GM23248 (cell line): Measurements from ENCODE around the gene PCDH1.

Source experiments
- EZH2 ChIP-seq: fragments of 200-600 bp; sonication (generic); IDR thresholded peaks from 2 replicates; pipeline ENCODE4 v1.6.1; 2018; ENCODE audit warnings: antibody characterized with exemption, mild to moderate bottlenecking; ENCODE audit not compliant: insufficient read depth, poor library complexity, severe bottlenecking
- EZH2phosphoT487 ChIP-seq: fragments of 200-600 bp; sonication (generic); IDR thresholded peaks from 2 replicates; pipeline ENCODE4 v1.6.1; 2018; ENCODE audit warnings: antibody characterized with exemption, moderate library complexity, mild to moderate bottlenecking, low read depth; ENCODE audit not compliant: insufficient read depth

DNA sequence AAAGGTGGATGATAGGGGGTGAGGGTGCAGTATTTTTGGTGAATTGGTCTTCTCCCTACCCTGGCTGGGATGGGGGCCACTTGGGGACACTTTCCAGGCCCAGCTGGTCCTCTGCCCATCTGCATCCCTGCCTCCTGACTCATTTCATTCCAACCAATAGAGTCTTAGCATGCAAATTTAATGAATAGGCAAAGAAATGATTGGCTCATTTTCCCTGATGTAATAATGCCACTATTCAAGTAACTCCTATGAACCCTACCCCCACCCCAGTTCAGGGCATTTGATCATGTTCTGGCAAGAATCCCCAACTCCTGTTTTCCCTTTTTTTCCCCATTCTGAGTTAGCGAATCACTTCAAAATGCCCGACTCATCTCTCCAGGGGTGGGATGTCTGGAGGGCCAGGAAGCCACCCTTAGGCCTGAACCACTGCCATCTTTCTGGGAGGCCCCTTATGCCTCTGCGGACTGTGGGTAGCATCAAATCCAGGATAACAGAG is 56.7 kb downstream of the PCDH1 start:
- TF ChIP-seq EZH2, result no peak
- no peak for TF ChIP-seq EZH2phosphoT487
